Uterus (tissue), 4 donors: ENCODE measurements around the gene GNS. TPM values are rescaled to one million over a fixed set of nuclear protein-coding genes. Genes with fewer than 3 reads are reported as not detected.
"Not testable (repeated sequence)": the region's sequence is repeated elsewhere in the genome, so short reads cannot be mapped to it uniquely, and the experiment has no call there.

ENCODE experiments used
- DNase-seq, 2 donors: peaks; one replicate each; pipeline ENCODE4 v3.0.0-alpha.2; 2019 to 2020
- H3K27ac ChIP-seq, 2 donors: fragments of 200-600 bp; sonication (generic); 1 replicate in 1 of 2; 2 replicates in 1 of 2; pipeline ENCODE4 v1.5.1; 2016 to 2018
- H3K27me3 ChIP-seq, 2 donors: fragments of 200-600 bp; sonication (generic); one replicate each; pipeline ENCODE4 v1.5.1; 2018 to 2019; ENCODE audit warnings: control low read depth in 1 of 2
- H3K36me3 ChIP-seq, 2 donors: fragments of 200-600 bp; sonication (generic); one replicate each; pipeline ENCODE4 v1.5.1; 2019; ENCODE audit warnings: control low read depth in 1 of 2
- H3K4me1 ChIP-seq, 2 donors: fragments of 200-600 bp; sonication (generic); one replicate each; pipeline ENCODE4 v1.5.1; 2018 to 2019; ENCODE audit warnings: control low read depth in 1 of 2
- H3K4me3 ChIP-seq, 2 donors: fragments of 200-600 bp; sonication (generic); 1 replicate in 1 of 2; 2 replicates in 1 of 2; pipeline ENCODE4 v1.5.1; 2018 to 2019; ENCODE audit warnings: mild to moderate bottlenecking in 1 of 2
- H3K9me3 ChIP-seq, 2 donors: fragments of 200-600 bp; sonication (generic); one replicate each; pipeline ENCODE4 v1.5.1; 2019; ENCODE audit warnings: control low read depth in 1 of 2
- CTCF ChIP-seq, 4 experiments: fragments of 200-600 bp in 2 of 4; fragments of 450-650 bp in 2 of 4; sonication (generic) in 2 of 4; IDR thresholded peaks; one replicate each; pipeline ENCODE4 v1.5.1; 2016 to 2019; ENCODE audit warnings: antibody characterized with exemption in 4 of 4, mild to moderate bottlenecking in 2 of 4, moderate library complexity in 1 of 4
- POLR2A ChIP-seq, 2 donors: fragments of 450-650 bp; IDR thresholded peaks; one replicate each; pipeline ENCODE4 v1.6.1; 2016; ENCODE audit warnings: antibody characterized with exemption in 2 of 2, mild to moderate bottlenecking in 1 of 2, moderate library complexity in 1 of 2
- intact Hi-C: fragments of 100-400 bp; cut with DNase I; formaldehyde crosslinking; loops from one replicate; pipeline ENCODE4 v1.15.1; 2023; ENCODE audit warnings: low total_unique reads
- total RNA-seq, 4 donors: library from RNA; depleted of rRNA in 3 of 4; stranded (reverse); fragments of >200 nt in 3 of 4; gene quantifications; one replicate each; pipeline versions ENCODE4 v1.1.0 to v1.2.4, GENCODE V29; 2014 to 2023
- donor health status: DM: yes; HTN: yes; CAD: no.

The GNS gene
- total RNA-seq, 4 donors from 2014 or later = 71.5 to 148 (median 116) TPM

- Histone ChIP-seq H3K27me3 (no peaks in the 10 kb centered on the region), H3K36me3 (no peaks in the 10 kb centered on the region), H3K27ac (no peak overlapping the region), H3K9me3 (no peaks in the 10 kb centered on the region), H3K4me3 (no peak overlapping the region), H3K4me1 (peaks cover 0 to 6% of the 10 kb centered on the region in 2 donors)
- intact Hi-C loops = loop anchor here (10.0 kb wide), 1 partner anchor 87 kb away; no protein-coding TSS in a partner anchor
- no peak for DNase-seq
- no peak for TF ChIP-seq POLR2A (IDR thresholded peaks at IDR 0.05)
- no peak for TF ChIP-seq CTCF (IDR thresholded peaks at IDR 0.05)
Measured at GRCh38 chr12:64691795-64692583, 67.2 kb downstream of the GNS start.

GRCh38 chr12:64691227-64691794, 67.9 kb downstream of the GNS start:
- Histone ChIP-seq H3K27me3 (no peaks in the 10 kb centered on the region), H3K36me3 (no peaks in the 10 kb centered on the region), H3K4me1 (peaks cover 0 to 2% of the 10 kb centered on the region in 2 donors), H3K4me3 (no peak overlapping the region), H3K9me3 (no peaks in the 10 kb centered on the region), H3K27ac (no peak overlapping the region)
- no peak for TF ChIP-seq CTCF (IDR thresholded peaks at IDR 0.05)
- no peak for TF ChIP-seq POLR2A (IDR thresholded peaks at IDR 0.05)
- intact Hi-C loops = loop anchor here (10.0 kb wide), 1 partner anchor 87 kb away; no protein-coding TSS in a partner anchor
- no peak for DNase-seq

GRCh38 chr12:64690236-64690635, 69.0 kb downstream of the GNS start:
- H3K9me3 ChIP-seq, H3K4me1 ChIP-seq, H3K27me3 ChIP-seq, H3K4me3 ChIP-seq, H3K27ac ChIP-seq, DNase-seq, H3K36me3 ChIP-seq: not testable (repeated sequence)
- intact Hi-C loops = loop anchor here (10.0 kb wide), 1 partner anchor 85 kb away; no protein-coding TSS in a partner anchor

- no peaks in the 10 kb centered on the region for H3K9me3 ChIP-seq
- no peak for DNase-seq
- peaks cover 0 to 1% of the 10 kb centered on the region in 2 donors for H3K4me1 ChIP-seq
- intact Hi-C loops = no loop called here
- H3K36me3 ChIP-seq = no peaks in the 10 kb centered on the region
- no peak overlapping the region for H3K4me3 ChIP-seq
- H3K27ac ChIP-seq = no peak overlapping the region
- TF ChIP-seq POLR2A (IDR thresholded peaks at IDR 0.05) (no peak), CTCF (IDR thresholded peaks at IDR 0.05) (no peak)
- H3K27me3 ChIP-seq = no peaks in the 10 kb centered on the region
Measured at GRCh38 chr12:64688715-64689114, 70.5 kb downstream of the GNS start.

GRCh38 chr12:64688219-64688618, 71.0 kb downstream of the GNS start:
- intact Hi-C loops = no loop called here
- Histone ChIP-seq H3K27ac (no peak overlapping the region), H3K27me3 (no peaks in the 10 kb centered on the region), H3K36me3 (no peaks in the 10 kb centered on the region), H3K9me3 (no peaks in the 10 kb centered on the region), H3K4me1 (peaks cover 1 to 6% of the 10 kb centered on the region in 2 donors), H3K4me3 (no peak overlapping the region)
- no peak for TF ChIP-seq POLR2A (IDR thresholded peaks at IDR 0.05)
- no peak for TF ChIP-seq CTCF (IDR thresholded peaks at IDR 0.05)
- DNase-seq = no peak
